K562 (cell line): ENCODE data around the gene MICAL2. TPM values are rescaled to one million over a fixed set of nuclear protein-coding genes. Genes with fewer than 3 reads are reported as not detected.
A peak's percentile ranks its signal among the peaks of the same experiment; 100 is the strongest.

Experiments used
- CHD7 ChIP-seq: fragments of 200-600 bp; sonication (generic); IDR thresholded peaks from one replicate; pipeline ENCODE4 v1.6.1; 2012; ENCODE audit warnings: mild to moderate bottlenecking, low read depth, low read length, inconsistent platforms
- CREB1 ChIP-seq, 2 experiments: sonication (generic) in 1 of 2; formaldehyde crosslinking in 1 of 2; IDR thresholded peaks; 2 replicates each; pipeline versions ENCODE4 v1.6.1 to v1.8.0; 2012 to 2022; ENCODE audit warnings: inconsistent platforms in 1 of 2, mild to moderate bottlenecking in 1 of 2, missing genetic modification reagents in 1 of 2, moderate library complexity in 1 of 2
- ESRRB ChIP-seq: fragments of 250-450 bp; sonication (Bioruptor Pico); IDR thresholded peaks from 2 replicates; pipeline ENCODE4 v1.5.0; 2020; ENCODE audit warnings: mild to moderate bottlenecking, moderate library complexity, borderline replicate concordance
- ETS2 ChIP-seq: IDR thresholded peaks from 2 replicates; pipeline ENCODE4 v1.6.1; 2016; ENCODE audit warnings: borderline replicate concordance, missing genetic modification characterization, mild to moderate bottlenecking, moderate library complexity, missing compliant biosample characterization; ENCODE audit not compliant: poor library complexity, severe bottlenecking
- KAT8 ChIP-seq: fragments of 450-650 bp; IDR thresholded peaks from 2 replicates; pipeline ENCODE4 v1.6.1; 2016; ENCODE audit warnings: low read depth, mild to moderate bottlenecking
- MAZ ChIP-seq, 2 experiments: fragments of 450-650 bp in 1 of 2; sonication (generic) in 1 of 2; formaldehyde crosslinking; IDR thresholded peaks in 1 of 2; conservative IDR thresholded peaks in 1 of 2; 2 replicates each; pipeline versions ENCODE4 v1.4.0 to v1.5.0; 2020; ENCODE audit warnings: mild to moderate bottlenecking in 1 of 2, missing genetic modification reagents in 1 of 2
- MTF1 ChIP-seq: fragments of 250-450 bp; sonication (Bioruptor Pico); IDR thresholded peaks from 2 replicates; pipeline ENCODE4 v1.9.0; 2021; ENCODE audit warnings: moderate library complexity, mild to moderate bottlenecking, inconsistent platforms, borderline replicate concordance
- PCBP1 ChIP-seq: fragments of 200-400 bp; formaldehyde crosslinking; IDR thresholded peaks from 2 replicates; pipeline ENCODE4 v1.6.1; 2018; ENCODE audit warnings: mild to moderate bottlenecking, low read depth, low read length; ENCODE audit not compliant: poor library complexity, severe bottlenecking
- RFX1 ChIP-seq: fragments of 450-650 bp; IDR thresholded peaks from 2 replicates; pipeline ENCODE4 v1.6.1; 2016; ENCODE audit warnings: mild to moderate bottlenecking, moderate library complexity
- RNF2 ChIP-seq: sonication (generic); IDR thresholded peaks from 2 replicates; pipeline ENCODE4 v1.6.1; 2016
- SETDB1 ChIP-seq: IDR thresholded peaks from one replicate; pipeline ENCODE4 v1.6.1; 2012; ENCODE audit warnings: low read length, control low read depth, inconsistent platforms
- USF2 ChIP-seq: sonication (generic); formaldehyde crosslinking; IDR thresholded peaks from 2 replicates; pipeline ENCODE4 v1.5.0; 2020; ENCODE audit warnings: missing genetic modification reagents
- ZNF699 ChIP-seq: fragments of 250-450 bp; sonication (Bioruptor Pico); IDR thresholded peaks from 2 replicates; pipeline ENCODE4 v1.8.0; 2021; ENCODE audit warnings: mild to moderate bottlenecking, moderate library complexity; ENCODE audit not compliant: insufficient replicate concordance
- polyA plus RNA-seq, 8 experiments: library from polyadenylated mRNA; depleted of rRNA in 4 of 8; stranded (reverse) in 5 of 8; unstranded in 3 of 8; fragments of >200 nt; fragmentation: Nextera tagmentation in 2 of 8; fragmentation: Illumina TruSeq in 1 of 8; extraction: Ambion mirVana in 2 of 8; extraction: Trizol in 1 of 8; gene quantifications; 2 replicates each; pipeline versions ENCODE4 v1.2.1 to v1.2.3, GENCODE V29; 2011 to 2014; ENCODE audit warnings: inconsistent platforms in 1 of 8, missing spikeins in 1 of 8
- total RNA-seq, 7 experiments: library from RNA; depleted of rRNA in 6 of 7; stranded (reverse); fragments of >200 nt in 6 of 7; fragmentation: Illumina TruSeq in 2 of 7; extraction: Trizol in 2 of 7; gene quantifications; 2 replicates each; pipeline versions ENCODE4 v1.2.1 to v1.2.3, GENCODE V29; 2011 to 2021; ENCODE audit warnings: low replicate concordance in 1 of 7

The MICAL2 gene
- total and polyA plus RNA-seq, 9 of the 15 experiments (the other 6 are each of a cell fraction or from before 2014, with no cell fraction given): 4.7 to 64.2 (median 33.6) TPM

GRCh38 chr11:12200991-12201985 is 90.9 kb downstream of the MICAL2 start (continued):
- TF ChIP-seq CHD7 (no peak), ESRRB (no peak), KAT8 (no peak), SETDB1 (no peak), RFX1 (no peak), USF2 (CRISPR knock-in tag) (peak; percentile 75), ETS2 (tag) (no peak), MTF1 (CRISPR knock-in tag) (no peak), ZNF699 (CRISPR knock-in tag) (no peak), PCBP1 (no peak), MAZ (CRISPR knock-in tag; conservative IDR thresholded peaks at IDR 0.05 in 1 of 2, IDR thresholded peaks at IDR 0.05 in 1 of 2) (peak in 1 of 2 experiments; percentile 75; a peak in 3 of 4 replicates), CREB1 (IDR thresholded peaks at IDR 0.05) (peak; percentile 89), CREB1 (CRISPR knock-in tag; IDR thresholded peaks at IDR 0.05) (no peak; the same call in none of the 2 replicates), RNF2 (peak; percentile 98)
